Ascending aorta (tissue), 2 donors: ENCODE measurements around the gene R3HDML. TPM values are rescaled to one million over a fixed set of nuclear protein-coding genes. Genes with fewer than 3 reads are reported as not detected.

Experiments
- DNase-seq, 2 donors: peaks; one replicate each; pipeline ENCODE4 v3.0.0-alpha.2; 2019; ENCODE audit warnings: low spot score in 2 of 2
- H3K27ac ChIP-seq, 2 donors: fragments of 200-600 bp; sonication (generic); one replicate each; pipeline ENCODE4 v1.5.1; 2016 to 2017; ENCODE audit warnings: mild to moderate bottlenecking in 1 of 2
- H3K27me3 ChIP-seq: fragments of 200-600 bp; sonication (generic); one replicate; pipeline ENCODE4 v1.5.1; 2017
- H3K36me3 ChIP-seq, 2 donors: fragments of 200-600 bp; sonication (generic); one replicate each; pipeline ENCODE4 v1.5.1; 2016
- H3K4me1 ChIP-seq, 2 donors: fragments of 200-600 bp; sonication (generic); one replicate each; pipeline ENCODE4 v1.5.1; 2016 to 2017; ENCODE audit warnings: mild to moderate bottlenecking in 1 of 2
- H3K4me3 ChIP-seq, 2 donors: fragments of 200-600 bp; sonication (generic); one replicate each; pipeline ENCODE4 v1.5.1; 2016 to 2017; ENCODE audit warnings: mild to moderate bottlenecking in 1 of 2
- H3K9me3 ChIP-seq, 2 donors: fragments of 200-600 bp; sonication (generic); one replicate each; pipeline ENCODE4 v1.5.1; 2016
- CTCF ChIP-seq, 3 experiments: fragments of 200-600 bp in 2 of 3; fragments of 450-650 bp in 1 of 3; sonication (generic) in 2 of 3; IDR thresholded peaks; one replicate each; pipeline ENCODE4 v1.5.1; 2016 to 2019; ENCODE audit warnings: antibody characterized with exemption in 3 of 3, mild to moderate bottlenecking in 1 of 3, moderate library complexity in 1 of 3
- intact Hi-C: fragments of 100-400 bp; cut with DNase I; formaldehyde crosslinking; loops from one replicate; pipeline ENCODE4 v1.15.1; 2023
- total RNA-seq: library from RNA; depleted of rRNA; stranded (reverse); fragments of >200 nt; gene quantifications from one replicate; pipeline ENCODE4 v1.1.0, GENCODE V29; 2016

Gene R3HDML
- total RNA-seq, 1 donor from 2014 or later, result not detected

- H3K4me3 ChIP-seq, result no peak overlapping the region
These were observed 23.4 kb downstream of the R3HDML start for GRCh38 chr20:44360221-44360620.

GRCh38 chr20:44361021-44361420 is 24.2 kb downstream of the R3HDML start:
- Histone ChIP-seq H3K4me1 (no peaks in the 10 kb centered on the region), H3K4me3 (no peak overlapping the region), H3K27ac (no peak overlapping the region), H3K36me3 (no peaks in the 10 kb centered on the region), H3K9me3 (no peaks in the 10 kb centered on the region), H3K27me3 (no peaks in the 10 kb centered on the region)
- no peak for DNase-seq
- intact Hi-C loops, result no loop called here
- TF ChIP-seq CTCF (IDR thresholded peaks at IDR 0.05), result no peak

More at GRCh38 chr20:44360221-44360620, 23.4 kb downstream of the R3HDML start:
- TF ChIP-seq CTCF (IDR thresholded peaks at IDR 0.05), result no peak
- no peaks in the 10 kb centered on the region for H3K36me3 ChIP-seq
- no peak for DNase-seq
- H3K4me1 ChIP-seq, result no peaks in the 10 kb centered on the region
- H3K9me3 ChIP-seq, result no peaks in the 10 kb centered on the region
- no peak overlapping the region for H3K27ac ChIP-seq
- no peaks in the 10 kb centered on the region for H3K27me3 ChIP-seq
- intact Hi-C loops, result no loop called here

GRCh38 chr20:44362466-44362940 is 25.7 kb downstream of the R3HDML start:
- Histone ChIP-seq H3K4me1 (no peaks in the 10 kb centered on the region), H3K27ac (no peak overlapping the region), H3K9me3 (no peaks in the 10 kb centered on the region), H3K4me3 (no peak overlapping the region), H3K36me3 (no peaks in the 10 kb centered on the region), H3K27me3 (no peaks in the 10 kb centered on the region)
- intact Hi-C loops, result no loop called here
- no peak for TF ChIP-seq CTCF (IDR thresholded peaks at IDR 0.05)
- DNase-seq, result no peak

GRCh38 chr20:44364068-44364467 is 27.2 kb downstream of the R3HDML start:
- Histone ChIP-seq H3K4me3 (no peak overlapping the region), H3K4me1 (no peaks in the 10 kb centered on the region), H3K36me3 (no peaks in the 10 kb centered on the region), H3K27ac (no peak overlapping the region), H3K27me3 (no peaks in the 10 kb centered on the region), H3K9me3 (no peaks in the 10 kb centered on the region)
- no peak for TF ChIP-seq CTCF (IDR thresholded peaks at IDR 0.05)
- DNase-seq, result no peak
- intact Hi-C loops, result no loop called here

GRCh38 chr20:44364780-44365179 is 27.9 kb downstream of the R3HDML start:
- Histone ChIP-seq H3K27me3 (no peaks in the 10 kb centered on the region), H3K9me3 (no peaks in the 10 kb centered on the region), H3K27ac (no peak overlapping the region), H3K4me1 (no peaks in the 10 kb centered on the region), H3K4me3 (no peak overlapping the region), H3K36me3 (no peaks in the 10 kb centered on the region)
- no peak for DNase-seq
- TF ChIP-seq CTCF (IDR thresholded peaks at IDR 0.05), result no peak
- intact Hi-C loops, result no loop called here

- no peak for DNase-seq
- H3K4me3 ChIP-seq, result no peak overlapping the region
- no peaks in the 10 kb centered on the region for H3K9me3 ChIP-seq
- intact Hi-C loops, result no loop called here
- H3K4me1 ChIP-seq, result no peaks in the 10 kb centered on the region
- H3K27ac ChIP-seq, result no peak overlapping the region
- no peaks in the 10 kb centered on the region for H3K36me3 ChIP-seq
- TF ChIP-seq CTCF (IDR thresholded peaks at IDR 0.05), result no peak
- H3K27me3 ChIP-seq, result no peaks in the 10 kb centered on the region
These were observed 30.9 kb downstream of the R3HDML start for GRCh38 chr20:44367746-44368145.
